Measurements from ENCODE around the gene RAB28. TPM values are rescaled to one million over a fixed set of nuclear protein-coding genes. Genes with fewer than 3 reads are reported as not detected.

Gene RAB28
- total and polyA plus RNA-seq, 9 donors = 13.9 to 20.4 (median 16.7) TPM

DNA sequence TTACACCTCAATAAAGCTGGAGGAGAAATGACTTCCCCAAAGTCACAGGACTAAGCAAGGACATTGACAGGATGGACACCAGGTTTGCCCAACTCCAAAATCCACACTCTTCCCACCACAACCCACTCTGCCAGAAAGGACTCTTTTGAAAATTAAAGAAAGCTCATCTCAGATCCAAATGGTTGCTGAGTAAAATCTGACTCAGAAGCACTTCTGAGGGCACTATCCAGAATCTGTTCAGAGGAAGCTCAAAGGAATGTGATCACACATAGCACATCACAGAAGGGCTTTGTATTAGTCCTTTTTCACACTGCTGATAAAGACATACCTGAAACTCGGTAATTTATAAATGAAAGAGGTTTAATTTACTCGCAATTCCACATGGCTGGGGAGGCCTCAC lies 155.5 kb downstream of the RAB28 start:
- DNase-seq = no peak
- Histone ChIP-seq H3K4me1 (ENCODE audit: control insufficient read depth, insufficient read depth, low read length) (no peaks in the 10 kb centered on the region), H3K36me3 (ENCODE audit: control insufficient read depth, insufficient read depth, low read length) (no peaks in the 10 kb centered on the region), H3K27me3 (ENCODE audit: control insufficient read depth, insufficient read depth, low read length) (no peaks in the 10 kb centered on the region), H3K27ac (ENCODE audit: low read length) (no peak overlapping the region), H3K9me3 (replicated peaks; ENCODE audit: control insufficient read depth, low read depth, low read length) (no peaks in the 10 kb centered on the region), H3K4me3 (ENCODE audit: low read length) (no peak overlapping the region)
- 100% methylated on average over 1 of the region's 2 CpGs for WGBS (ENCODE audit: insufficient coverage)

GRCh38 chr4:13327991-13328390 lies 156.1 kb downstream of the RAB28 start:
- no peaks in the 10 kb centered on the region for H3K27me3 ChIP-seq (ENCODE audit: control insufficient read depth, insufficient read depth, low read length)
- no CpG with 5 or more reads among the region's 3 CpGs for WGBS (ENCODE audit: insufficient coverage)
- DNase-seq = no peak
- H3K36me3 ChIP-seq (ENCODE audit: control insufficient read depth, insufficient read depth, low read length) = no peaks in the 10 kb centered on the region
- H3K27ac ChIP-seq (ENCODE audit: low read length) = no peak overlapping the region
- H3K9me3 ChIP-seq (replicated peaks; ENCODE audit: control insufficient read depth, low read depth, low read length) = peaks cover 2% of the 10 kb centered on the region
- H3K4me1 ChIP-seq (ENCODE audit: control insufficient read depth, insufficient read depth, low read length) = no peaks in the 10 kb centered on the region
- H3K4me3 ChIP-seq (ENCODE audit: low read length) = no peak overlapping the region

DNA sequence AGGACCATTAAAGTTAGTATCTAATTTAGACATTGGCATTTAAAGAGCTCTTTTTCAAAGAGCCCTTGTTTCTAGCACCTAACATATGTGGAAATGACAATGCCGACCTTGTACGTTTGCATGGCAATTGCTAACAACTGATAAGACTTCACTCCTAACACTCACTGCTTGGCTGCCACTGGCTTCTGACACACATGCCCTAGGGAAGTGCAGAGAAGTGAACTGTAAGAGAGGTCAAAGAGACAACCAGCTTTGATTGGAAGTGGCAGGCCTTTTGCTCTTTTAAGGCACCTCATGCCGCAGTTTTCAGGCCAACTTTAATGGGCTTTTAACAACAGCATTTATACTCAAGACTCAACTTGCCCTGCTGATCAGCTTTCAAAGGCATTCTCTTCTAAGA lies 158.4 kb downstream of the RAB28 start:
- H3K27ac ChIP-seq (ENCODE audit: low read length) = no peak overlapping the region
- H3K36me3 ChIP-seq (ENCODE audit: control insufficient read depth, insufficient read depth, low read length) = no peaks in the 10 kb centered on the region
- DNase-seq = no peak
- no CpG with 5 or more reads among the region's 3 CpGs for WGBS (ENCODE audit: insufficient coverage)
- H3K27me3 ChIP-seq (ENCODE audit: control insufficient read depth, insufficient read depth, low read length) = no peaks in the 10 kb centered on the region
- H3K4me1 ChIP-seq (ENCODE audit: control insufficient read depth, insufficient read depth, low read length) = no peaks in the 10 kb centered on the region
- no peak overlapping the region for H3K4me3 ChIP-seq (ENCODE audit: low read length)
- peaks cover 15% of the 10 kb centered on the region for H3K9me3 ChIP-seq (replicated peaks; ENCODE audit: control insufficient read depth, low read depth, low read length)

GRCh38 chr4:13323921-13324320 lies 160.2 kb downstream of the RAB28 start:
- H3K36me3 ChIP-seq (ENCODE audit: control insufficient read depth, insufficient read depth, low read length) = no peaks in the 10 kb centered on the region
- no peaks in the 10 kb centered on the region for H3K27me3 ChIP-seq (ENCODE audit: control insufficient read depth, insufficient read depth, low read length)
- H3K9me3 ChIP-seq (replicated peaks; ENCODE audit: control insufficient read depth, low read depth, low read length) = peaks cover 17% of the 10 kb centered on the region
- H3K4me3 ChIP-seq (ENCODE audit: low read length) = no peak overlapping the region
- H3K27ac ChIP-seq (ENCODE audit: low read length) = no peak overlapping the region
- H3K4me1 ChIP-seq (ENCODE audit: control insufficient read depth, insufficient read depth, low read length) = no peaks in the 10 kb centered on the region
- WGBS (ENCODE audit: insufficient coverage) = 67% methylated on average over 1 of the region's 3 CpGs
- DNase-seq = no peak

DNA sequence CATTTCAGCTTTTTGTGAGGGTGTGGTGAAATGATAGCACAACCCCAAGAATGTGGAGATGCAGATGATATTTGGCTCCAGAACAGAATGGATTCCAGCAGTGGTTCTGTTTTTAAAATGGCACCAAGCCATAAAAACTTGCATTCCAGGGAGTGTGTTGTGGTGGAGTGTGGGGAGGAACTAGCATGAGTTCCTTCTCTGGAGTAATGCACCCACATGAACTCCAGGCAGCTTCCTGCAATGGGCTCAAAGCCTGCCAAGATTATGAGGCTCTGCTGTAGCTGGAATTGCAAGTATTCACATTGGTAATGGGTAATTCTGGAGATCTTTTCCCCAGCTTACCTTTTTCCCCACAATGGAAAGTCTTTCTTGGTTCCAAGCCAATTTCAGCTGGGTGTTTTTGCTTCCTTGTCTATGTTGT lies 161.4 kb downstream of the RAB28 start:
- no peak overlapping the region for H3K27ac ChIP-seq (ENCODE audit: low read length)
- no peaks in the 10 kb centered on the region for H3K36me3 ChIP-seq (ENCODE audit: control insufficient read depth, insufficient read depth, low read length)
- H3K4me3 ChIP-seq (ENCODE audit: low read length) = no peak overlapping the region
- no peaks in the 10 kb centered on the region for H3K4me1 ChIP-seq (ENCODE audit: control insufficient read depth, insufficient read depth, low read length)
- peaks cover 17% of the 10 kb centered on the region for H3K9me3 ChIP-seq (replicated peaks; ENCODE audit: control insufficient read depth, low read depth, low read length)
- H3K27me3 ChIP-seq (ENCODE audit: control insufficient read depth, insufficient read depth, low read length) = no peaks in the 10 kb centered on the region
- DNase-seq = no peak

Other genes starting within 250 kb of the RAB28 start
- 0.18 TPM for gene NKX3-2, start 60.2 kb upstream of the RAB28 start, total RNA-seq
- under 1 TPM; 0.09 to 0.84 (median 0.20) TPM for gene NKX3-2, start 60.2 kb upstream of the RAB28 start, polyA plus RNA-seq (ENCODE audit: insufficient read depth in 1 of 8, insufficient read length in 8 of 8, low replicate concordance in 1 of 8)
- 25.9 TPM for gene BOD1L1, start 143.4 kb upstream of the RAB28 start, total RNA-seq
- gene BOD1L1, start 143.4 kb upstream of the RAB28 start, polyA plus RNA-seq (ENCODE audit: insufficient read depth in 1 of 8, insufficient read length in 8 of 8, low replicate concordance in 1 of 8) = 10 to 100 TPM; 25.5 to 39.8 (median 32.2) TPM